Tibial nerve (tissue), 4 donors: ENCODE measurements around the gene CAMTA1. TPM values are rescaled to one million over a fixed set of nuclear protein-coding genes. Genes with fewer than 3 reads are reported as not detected.

Experiments
- DNase-seq, 2 donors: peaks; one replicate each; pipeline ENCODE4 v3.0.0-alpha.2; 2019; ENCODE audit warnings: low spot score in 2 of 2
- H3K27ac ChIP-seq, 4 donors: fragments of 200-600 bp; sonication (generic) in 3 of 4; one replicate each; pipeline ENCODE4 v1.5.1; 2017 to 2019; ENCODE audit warnings: mild to moderate bottlenecking in 1 of 4
- H3K27me3 ChIP-seq, 2 donors: fragments of 200-600 bp; sonication (generic) in 1 of 2; one replicate each; pipeline versions ENCODE4 v1.5.1 to v1.6.0; 2017 to 2019
- H3K36me3 ChIP-seq, 3 donors: fragments of 200-600 bp; sonication (generic); one replicate each; pipeline ENCODE4 v1.5.1; 2018 to 2019
- H3K4me1 ChIP-seq, 4 donors: fragments of 200-600 bp; sonication (generic) in 3 of 4; one replicate each; pipeline ENCODE4 v1.5.1; 2017 to 2019
- H3K4me3 ChIP-seq, 4 donors: fragments of 200-600 bp; sonication (generic) in 3 of 4; one replicate each; pipeline ENCODE4 v1.5.1; 2017 to 2019; ENCODE audit warnings: mild to moderate bottlenecking in 1 of 4, moderate library complexity in 1 of 4
- H3K9me3 ChIP-seq, 4 donors: fragments of 200-600 bp; sonication (generic) in 3 of 4; one replicate each; pipeline ENCODE4 v1.5.1; 2017 to 2019
- CTCF ChIP-seq, 5 experiments: fragments of 200-600 bp in 3 of 5; fragments of 450-650 bp in 2 of 5; sonication (generic) in 3 of 5; IDR thresholded peaks; one replicate each; pipeline ENCODE4 v1.5.1; 2016 to 2019; ENCODE audit warnings: antibody characterized with exemption in 5 of 5, mild to moderate bottlenecking in 3 of 5, moderate library complexity in 2 of 5
- EP300 ChIP-seq, 2 donors: sonication (generic); formaldehyde crosslinking; IDR thresholded peaks; one replicate each; pipeline ENCODE4 v1.6.1; 2017; ENCODE audit warnings: antibody characterized with exemption in 2 of 2, mild to moderate bottlenecking in 1 of 2
- POLR2A ChIP-seq, 2 donors: fragments of 450-650 bp; IDR thresholded peaks; one replicate each; pipeline ENCODE4 v1.6.1; 2017; ENCODE audit warnings: antibody characterized with exemption in 2 of 2, mild to moderate bottlenecking in 2 of 2, moderate library complexity in 2 of 2
- WGBS, 2 donors: methylation state at CpG; one replicate each; pipeline ENCODE4 v1.1.5; 2018; 5-methylcytosine and 5-hydroxymethylcytosine counted together
- total RNA-seq, 4 donors: library from RNA; depleted of rRNA; stranded (reverse); fragments of >200 nt; gene quantifications; one replicate each; pipeline ENCODE4 v1.1.0, GENCODE V29; 2016

The CAMTA1 gene
- total RNA-seq, 4 donors from 2014 or later = 41.8 to 104 (median 87.2) TPM

DNA sequence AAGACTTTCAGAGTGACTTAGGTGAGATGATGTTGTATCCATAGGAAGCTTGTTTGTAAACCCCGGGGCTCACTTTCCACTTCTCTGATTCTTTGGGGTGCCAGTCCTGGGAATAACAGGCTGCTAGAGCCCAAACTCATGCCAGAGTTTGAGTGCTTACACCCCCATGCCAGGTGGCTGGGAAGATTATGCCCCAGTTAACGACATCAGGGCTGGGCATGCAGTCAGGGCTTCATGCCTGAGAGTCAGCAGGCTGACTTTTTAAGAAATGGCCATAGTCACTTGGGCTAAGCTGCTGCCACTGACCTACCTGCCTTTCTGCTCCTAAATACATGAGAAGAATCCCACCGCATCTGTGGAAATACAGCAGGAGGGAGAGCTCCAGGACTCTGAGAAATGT, 560.3 kb downstream of the CAMTA1 start:
- H3K36me3 ChIP-seq = no peaks in the 10 kb centered on the region
- no peaks in the 10 kb centered on the region for H3K27me3 ChIP-seq
- H3K27ac ChIP-seq = no peak overlapping the region
- no peak for TF ChIP-seq EP300 (IDR thresholded peaks at IDR 0.05)
- no peak for TF ChIP-seq POLR2A (IDR thresholded peaks at IDR 0.05)
- no peak for TF ChIP-seq CTCF (IDR thresholded peaks at IDR 0.05)
- H3K4me1 ChIP-seq = no peaks in the 10 kb centered on the region
- no peak for DNase-seq
- no peak overlapping the region for H3K4me3 ChIP-seq
- 95 to 96% methylated on average over 3 of the region's 3 CpGs for WGBS, 2 donors
- no peaks in the 10 kb centered on the region for H3K9me3 ChIP-seq

GRCh38 chr1:7346070-7346596, 560.9 kb downstream of the CAMTA1 start:
- TF ChIP-seq CTCF (IDR thresholded peaks at IDR 0.05) (no peak), EP300 (IDR thresholded peaks at IDR 0.05) (no peak), POLR2A (IDR thresholded peaks at IDR 0.05) (no peak)
- no peaks in the 10 kb centered on the region for H3K27me3 ChIP-seq
- WGBS, 2 donors = 90% methylated on average over 3 of the region's 3 CpGs
- H3K4me3 ChIP-seq = no peak overlapping the region
- no peaks in the 10 kb centered on the region for H3K4me1 ChIP-seq
- DNase-seq = no peak
- no peaks in the 10 kb centered on the region for H3K36me3 ChIP-seq
- H3K27ac ChIP-seq = no peak overlapping the region
- no peaks in the 10 kb centered on the region for H3K9me3 ChIP-seq

DNA sequence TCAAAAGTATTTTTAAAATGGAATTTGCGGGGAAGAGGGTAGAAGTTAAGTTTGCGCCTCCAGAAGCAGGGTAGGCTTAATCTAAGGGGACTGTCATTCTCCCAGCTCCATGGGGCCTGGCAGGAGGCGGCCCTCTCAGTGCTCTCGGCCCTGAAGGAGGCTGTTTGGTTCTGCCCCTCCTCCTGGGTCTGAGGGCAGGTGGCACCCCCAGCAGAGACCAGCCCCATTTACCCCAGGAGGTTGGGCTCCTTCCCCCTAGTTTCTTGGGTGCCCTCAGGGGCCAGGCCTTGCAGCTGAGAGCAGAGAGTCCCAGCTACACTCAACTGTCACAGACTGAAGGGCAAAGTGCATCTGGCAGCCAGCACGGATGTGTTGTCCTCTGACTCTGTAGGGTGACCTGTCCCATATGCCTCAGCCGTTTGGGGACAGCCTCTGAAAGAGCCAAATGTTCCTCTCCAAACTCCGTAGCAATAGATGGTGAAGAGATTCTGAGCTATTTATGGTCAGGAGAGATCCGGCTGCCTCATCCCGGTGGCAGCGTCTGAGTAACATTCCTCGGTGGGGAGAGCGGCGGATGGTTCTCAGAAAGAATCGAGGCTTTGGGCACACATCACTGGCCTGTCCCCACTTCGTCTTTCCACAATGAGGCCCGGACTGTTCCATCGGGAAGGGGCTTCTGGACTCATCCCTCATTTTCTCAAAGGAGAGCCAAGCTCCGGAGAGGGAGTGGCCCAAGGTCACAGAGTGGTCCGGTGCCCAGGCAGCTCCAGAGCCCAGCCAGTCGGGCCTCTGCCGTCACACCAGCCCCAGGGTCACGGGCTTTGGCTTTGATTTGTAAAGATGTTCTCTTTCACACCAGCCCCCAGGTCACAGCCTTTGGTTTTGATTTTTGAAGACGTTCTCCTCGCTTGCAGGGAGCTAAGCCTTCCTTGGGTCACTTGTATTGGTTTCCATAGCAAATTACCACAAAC, 561.6 kb downstream of the CAMTA1 start:
- no peaks in the 10 kb centered on the region for H3K36me3 ChIP-seq
- no peak overlapping the region for H3K4me3 ChIP-seq
- H3K4me1 ChIP-seq = no peaks in the 10 kb centered on the region
- H3K27me3 ChIP-seq = no peaks in the 10 kb centered on the region
- 59 to 60% methylated on average over 24 of the region's 24 CpGs for WGBS, 2 donors
- no peaks in the 10 kb centered on the region for H3K9me3 ChIP-seq
- no peak for DNase-seq
- TF ChIP-seq CTCF (IDR thresholded peaks at IDR 0.05) (no peak), POLR2A (IDR thresholded peaks at IDR 0.05) (no peak), EP300 (IDR thresholded peaks at IDR 0.05) (no peak)
- H3K27ac ChIP-seq = no peak overlapping the region

DNA sequence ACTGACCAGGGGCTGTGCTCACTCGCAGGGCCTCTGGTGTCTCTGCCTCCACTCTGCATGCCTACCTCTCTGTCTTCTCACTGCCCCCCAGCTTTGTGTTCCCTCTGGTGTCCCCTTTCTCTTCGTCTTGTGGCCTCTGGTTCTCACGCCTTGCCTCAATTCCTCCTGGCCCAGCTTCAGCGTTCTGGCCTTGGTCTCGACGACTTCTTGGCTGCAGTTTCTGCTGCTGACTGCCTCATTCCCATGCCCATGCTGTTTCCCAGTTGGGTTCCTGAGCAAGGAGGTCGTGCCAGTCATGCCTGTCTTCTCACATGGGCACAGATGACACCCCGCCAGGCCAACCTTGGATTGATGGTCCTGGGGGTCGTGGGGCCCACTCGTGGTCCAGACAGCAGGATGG, 562.8 kb downstream of the CAMTA1 start:
- WGBS, 2 donors = 83 to 87% methylated on average over 9 to 10 of the region's 10 CpGs
- H3K4me1 ChIP-seq = no peaks in the 10 kb centered on the region
- no peak overlapping the region for H3K27ac ChIP-seq
- no peak for TF ChIP-seq CTCF (IDR thresholded peaks at IDR 0.05)
- TF ChIP-seq EP300 (IDR thresholded peaks at IDR 0.05) = no peak
- TF ChIP-seq POLR2A (IDR thresholded peaks at IDR 0.05) = no peak
- H3K27me3 ChIP-seq = no peaks in the 10 kb centered on the region
- no peak overlapping the region for H3K4me3 ChIP-seq
- H3K36me3 ChIP-seq = no peaks in the 10 kb centered on the region
- no peaks in the 10 kb centered on the region for H3K9me3 ChIP-seq
- DNase-seq = no peak

DNA sequence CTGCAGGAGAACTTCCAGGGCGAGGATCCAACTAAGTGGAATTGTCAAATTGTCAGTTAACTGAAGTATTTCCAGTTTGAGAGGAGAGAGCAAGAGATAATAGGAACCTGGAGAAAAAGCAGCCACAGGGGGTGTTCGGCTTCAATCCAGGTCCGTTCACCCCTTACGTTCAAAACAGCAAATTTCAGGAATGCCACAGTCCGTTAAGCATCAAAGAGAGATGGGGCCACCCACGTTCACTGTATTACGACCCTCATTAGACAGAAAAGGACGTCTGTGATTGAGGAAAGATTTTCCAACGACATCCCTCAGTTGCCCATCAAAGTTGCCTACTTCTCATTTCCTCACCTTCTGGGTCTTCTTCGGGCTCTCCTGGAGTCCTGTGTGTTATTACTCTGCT, 563.3 kb downstream of the CAMTA1 start:
- no peak for TF ChIP-seq POLR2A (IDR thresholded peaks at IDR 0.05)
- TF ChIP-seq CTCF (IDR thresholded peaks at IDR 0.05) = no peak
- TF ChIP-seq EP300 (IDR thresholded peaks at IDR 0.05) = no peak
- no peak overlapping the region for H3K27ac ChIP-seq
- no peaks in the 10 kb centered on the region for H3K4me1 ChIP-seq
- 65 to 72% methylated on average over 10 of the region's 10 CpGs for WGBS, 2 donors
- no peak overlapping the region for H3K4me3 ChIP-seq
- H3K36me3 ChIP-seq = no peaks in the 10 kb centered on the region
- H3K9me3 ChIP-seq = no peaks in the 10 kb centered on the region
- no peak for DNase-seq
- H3K27me3 ChIP-seq = no peaks in the 10 kb centered on the region
